Measurements from ENCODE around the gene GAS7. TPM values are rescaled to one million over a fixed set of nuclear protein-coding genes. Genes with fewer than 3 reads are reported as not detected.

GAS7 gene
- total RNA-seq, 3 donors from 2014 or later (not counting 1 experiment from before 2014, with no cell fraction given), result 70.7 to 89.1 (median 84.8) TPM

DNA sequence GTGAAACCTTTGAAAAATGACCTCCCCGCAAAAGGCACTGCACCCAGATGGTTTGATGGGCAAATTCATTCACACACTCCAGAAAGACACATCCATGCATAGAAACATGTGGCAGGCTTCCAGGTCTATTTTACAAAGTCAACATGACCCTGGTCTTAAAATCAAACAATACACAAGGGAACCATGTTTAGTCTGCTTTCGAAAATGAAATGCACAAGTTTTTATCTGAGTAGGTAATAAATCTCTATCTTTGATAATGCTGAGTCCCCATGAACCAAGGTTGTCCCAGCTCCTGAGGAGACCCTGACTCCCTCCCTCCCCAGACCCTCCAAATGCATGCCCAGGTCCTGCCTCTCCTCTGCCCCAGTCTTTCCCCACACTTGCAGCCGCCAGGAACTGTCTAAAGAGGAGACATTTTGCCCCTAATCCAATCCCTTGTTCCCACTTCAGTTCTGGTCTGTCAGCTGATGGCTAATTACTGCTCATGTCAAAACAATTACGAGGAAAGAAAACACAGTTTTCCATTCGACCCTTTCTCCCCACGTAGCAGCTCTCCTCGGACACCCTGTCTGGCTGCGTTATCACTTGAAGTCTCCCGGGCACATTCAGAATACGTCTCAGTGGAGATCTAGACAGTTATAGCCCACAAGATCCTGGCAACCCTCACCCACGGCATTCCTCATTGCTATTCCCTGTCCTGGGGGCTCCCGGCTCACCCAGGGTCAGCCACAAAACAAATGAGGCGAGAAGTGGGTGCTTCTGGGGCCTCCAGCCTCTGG is 224.5 kb downstream of the GAS7 start:
- intact Hi-C loops (cut with micrococcal nuclease), result no loop called here
- Histone ChIP-seq H3K4me3 (ENCODE audit: low read length) (no peak overlapping the region), H3K4me1 (ENCODE audit: control insufficient read depth, insufficient read depth, low read length) (peaks cover 24% of the 10 kb centered on the region), H3K27ac (ENCODE audit: low read length) (no peak overlapping the region), H3K36me3 (ENCODE audit: control insufficient read depth, insufficient read depth, low read length) (no peaks in the 10 kb centered on the region), H3K27me3 (ENCODE audit: control insufficient read depth, insufficient read depth, low read length) (no peaks in the 10 kb centered on the region), H3K9me3 (ENCODE audit: control insufficient read depth, insufficient read depth, low read length) (no peaks in the 10 kb centered on the region)
- Mint-ChIP-seq H3K36me3 (no peaks in the 10 kb centered on the region), H3K4me3 (no peak overlapping the region), H3K27me3 (ENCODE audit: low read depth in 2 of 2) (no peaks in the 10 kb centered on the region), H3K9me3 (no peaks in the 10 kb centered on the region), H3K27ac (peak overlapping the region; percentile 50 to 68), H3K4me1 (peaks cover 45 to 56% of the 10 kb centered on the region in 2 donors)
- ATAC-seq (no peak), DNase-seq (no peak)
- TF ChIP-seq, protein P1, sequence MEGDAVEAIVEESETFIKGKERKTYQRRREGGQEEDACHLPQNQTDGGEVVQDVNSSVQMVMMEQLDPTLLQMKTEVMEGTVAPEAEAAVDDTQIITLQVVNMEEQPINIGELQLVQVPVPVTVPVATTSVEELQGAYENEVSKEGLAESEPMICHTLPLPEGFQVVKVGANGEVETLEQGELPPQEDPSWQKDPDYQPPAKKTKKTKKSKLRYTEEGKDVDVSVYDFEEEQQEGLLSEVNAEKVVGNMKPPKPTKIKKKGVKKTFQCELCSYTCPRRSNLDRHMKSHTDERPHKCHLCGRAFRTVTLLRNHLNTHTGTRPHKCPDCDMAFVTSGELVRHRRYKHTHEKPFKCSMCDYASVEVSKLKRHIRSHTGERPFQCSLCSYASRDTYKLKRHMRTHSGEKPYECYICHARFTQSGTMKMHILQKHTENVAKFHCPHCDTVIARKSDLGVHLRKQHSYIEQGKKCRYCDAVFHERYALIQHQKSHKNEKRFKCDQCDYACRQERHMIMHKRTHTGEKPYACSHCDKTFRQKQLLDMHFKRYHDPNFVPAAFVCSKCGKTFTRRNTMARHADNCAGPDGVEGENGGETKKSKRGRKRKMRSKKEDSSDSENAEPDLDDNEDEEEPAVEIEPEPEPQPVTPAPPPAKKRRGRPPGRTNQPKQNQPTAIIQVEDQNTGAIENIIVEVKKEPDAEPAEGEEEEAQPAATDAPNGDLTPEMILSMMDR (IDR thresholded peaks at IDR 0.05), result no peak
- WGBS (ENCODE audit: insufficient coverage), result 92% methylated on average over 13 of the region's 13 CpGs

DNA sequence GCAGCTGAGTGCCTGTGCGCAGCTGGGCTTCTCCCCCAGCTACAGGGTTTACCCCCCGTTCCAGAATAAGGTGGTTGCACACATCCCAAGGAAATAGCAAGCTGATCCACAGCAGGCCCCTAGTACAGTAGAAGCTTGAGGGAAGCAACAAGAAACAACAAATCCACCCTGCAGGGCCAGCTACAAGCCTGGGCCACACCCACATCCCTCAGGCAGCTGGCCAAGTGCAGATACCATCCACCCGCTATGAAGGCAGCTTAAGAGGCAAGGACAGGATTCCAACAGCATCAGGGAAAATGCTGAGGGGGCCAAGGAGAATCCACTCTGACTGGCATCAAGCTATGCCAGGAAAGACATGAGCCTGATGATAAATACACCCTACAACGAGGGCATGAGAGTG is 226.4 kb downstream of the GAS7 start:
- H3K27ac Mint-ChIP-seq, result peak overlapping the region; percentile 37 to 72
- H3K9me3 ChIP-seq (ENCODE audit: control insufficient read depth, insufficient read depth, low read length), result no peaks in the 10 kb centered on the region
- H3K36me3 ChIP-seq (ENCODE audit: control insufficient read depth, insufficient read depth, low read length), result no peaks in the 10 kb centered on the region

DNA sequence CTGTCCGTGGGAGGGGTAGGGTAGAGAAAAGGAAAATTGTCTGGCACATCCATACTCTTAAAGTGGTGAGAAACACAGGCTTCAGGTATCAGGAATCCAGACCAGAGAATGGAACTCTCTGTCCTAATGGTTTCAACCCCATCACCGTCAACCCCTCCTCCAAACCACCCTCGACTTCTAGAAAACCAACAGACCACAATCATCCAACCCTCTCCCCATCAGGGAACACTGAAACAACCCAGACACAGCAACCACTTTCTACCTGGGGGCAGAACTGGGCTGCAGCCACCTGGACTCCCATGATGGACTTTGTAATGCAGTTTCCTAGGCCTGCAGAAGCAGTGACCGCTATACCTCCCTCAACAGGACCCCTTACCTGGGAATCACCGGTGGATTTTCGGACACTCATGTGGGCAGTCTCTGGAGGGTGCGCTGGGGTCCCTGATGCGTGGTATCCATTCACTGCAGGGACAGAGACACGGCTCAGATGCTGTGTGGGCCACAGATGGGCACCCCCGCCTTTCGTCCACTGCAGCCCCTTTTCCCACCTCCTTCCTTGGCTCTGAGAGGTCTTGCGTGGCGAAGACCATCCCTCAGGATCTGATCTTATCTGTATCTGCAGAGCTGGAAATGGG is 229.0 kb downstream of the GAS7 start:
- H3K4me1 Mint-ChIP-seq, result peaks cover 54 to 68% of the 10 kb centered on the region in 2 donors
- H3K27me3 ChIP-seq (ENCODE audit: control insufficient read depth, insufficient read depth, low read length), result no peaks in the 10 kb centered on the region
- H3K4me1 ChIP-seq (ENCODE audit: control insufficient read depth, insufficient read depth, low read length), result peaks cover 30% of the 10 kb centered on the region
- H3K4me3 ChIP-seq (ENCODE audit: low read length), result no peak overlapping the region
- H3K9me3 Mint-ChIP-seq, result no peaks in the 10 kb centered on the region
- ATAC-seq, result no peak
- no peak overlapping the region for H3K27ac ChIP-seq (ENCODE audit: low read length)
- no peak overlapping the region for H3K4me3 Mint-ChIP-seq
- TF ChIP-seq, protein P1 (IDR thresholded peaks at IDR 0.05), result no peak
- WGBS (ENCODE audit: insufficient coverage), result 82% methylated on average over 13 of the region's 13 CpGs
- DNase-seq, result no peak
- no peaks in the 10 kb centered on the region for H3K27me3 Mint-ChIP-seq (ENCODE audit: low read depth in 2 of 2)
- intact Hi-C loops (cut with micrococcal nuclease), result loop anchor here (5.0 kb wide), 1 partner anchor 648 kb away; no protein-coding TSS in a partner anchor
- H3K9me3 ChIP-seq (ENCODE audit: control insufficient read depth, insufficient read depth, low read length), result no peaks in the 10 kb centered on the region
- H3K36me3 Mint-ChIP-seq, result peaks cover 8% of the 10 kb centered on the region
- H3K27ac Mint-ChIP-seq, result peak overlapping the region; percentile 19 to 65
- H3K36me3 ChIP-seq (ENCODE audit: control insufficient read depth, insufficient read depth, low read length), result no peaks in the 10 kb centered on the region

More for the DNA sequence above, 226.4 kb downstream of the GAS7 start:
- Histone ChIP-seq H3K27me3 (ENCODE audit: control insufficient read depth, insufficient read depth, low read length) (no peaks in the 10 kb centered on the region), H3K4me1 (ENCODE audit: control insufficient read depth, insufficient read depth, low read length) (peaks cover 27% of the 10 kb centered on the region), H3K4me3 (ENCODE audit: low read length) (no peak overlapping the region), H3K27ac (ENCODE audit: low read length) (no peak overlapping the region)
- Mint-ChIP-seq H3K36me3 (peaks cover 8% of the 10 kb centered on the region), H3K4me3 (no peak overlapping the region), H3K4me1 (peaks cover 55 to 63% of the 10 kb centered on the region in 2 donors), H3K27me3 (ENCODE audit: low read depth in 2 of 2) (no peaks in the 10 kb centered on the region), H3K9me3 (no peaks in the 10 kb centered on the region)
- intact Hi-C loops (cut with micrococcal nuclease), result no loop called here
- TF ChIP-seq, protein P1 (IDR thresholded peaks at IDR 0.05), result no peak
- DNase-seq (no peak), ATAC-seq (no peak)
- 75% methylated on average over 3 of the region's 4 CpGs for WGBS (ENCODE audit: insufficient coverage)

Data from natural killer cell (primary cell).